ENCODE measurements around the gene PAPPA2. TPM values are rescaled to one million over a fixed set of nuclear protein-coding genes. Genes with fewer than 3 reads are reported as not detected.

The PAPPA2 gene
- total and polyA plus RNA-seq, 9 of the 15 experiments (the other 6 are each of a cell fraction or from before 2014, with no cell fraction given), result 0.01 to 0.15 (median 0.05) TPM; not detected in 2

DNA sequence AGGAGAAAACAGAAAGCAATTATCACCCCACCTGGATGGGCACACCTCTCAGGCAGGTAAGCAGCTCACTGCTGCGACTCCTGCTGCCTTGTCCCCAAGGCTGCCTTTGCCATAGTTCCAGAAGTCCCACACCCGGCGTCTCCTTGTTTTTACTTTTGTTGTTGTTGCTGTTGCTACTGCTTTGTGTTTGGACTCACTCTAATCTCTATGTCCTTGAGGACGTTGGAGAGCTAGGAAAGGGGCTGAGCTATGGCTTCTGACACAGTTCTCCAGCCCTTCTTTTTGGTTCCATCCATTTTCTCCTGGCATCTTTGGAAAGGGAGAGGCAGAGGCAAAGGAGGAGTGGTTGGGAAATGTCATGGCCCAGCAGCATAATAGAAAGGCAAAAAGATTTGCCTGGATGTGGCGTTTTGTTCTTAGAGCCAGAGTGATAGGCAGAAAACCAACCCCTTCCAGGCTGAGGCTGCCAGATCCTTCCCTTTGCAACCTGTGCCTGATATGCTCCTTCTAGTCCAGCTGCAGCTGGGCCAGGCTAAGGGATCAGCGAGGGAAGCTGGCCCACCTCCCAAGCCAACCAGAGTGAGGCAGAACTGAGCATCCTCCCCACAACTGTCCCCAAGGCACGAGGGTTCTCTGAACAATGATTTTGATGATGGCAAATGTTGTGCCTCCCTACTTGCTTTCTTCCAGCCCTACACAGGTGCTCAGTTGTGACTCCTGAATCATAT is 430.8 kb downstream of the PAPPA2 start (continued):
- TF ChIP-seq, protein P1, sequence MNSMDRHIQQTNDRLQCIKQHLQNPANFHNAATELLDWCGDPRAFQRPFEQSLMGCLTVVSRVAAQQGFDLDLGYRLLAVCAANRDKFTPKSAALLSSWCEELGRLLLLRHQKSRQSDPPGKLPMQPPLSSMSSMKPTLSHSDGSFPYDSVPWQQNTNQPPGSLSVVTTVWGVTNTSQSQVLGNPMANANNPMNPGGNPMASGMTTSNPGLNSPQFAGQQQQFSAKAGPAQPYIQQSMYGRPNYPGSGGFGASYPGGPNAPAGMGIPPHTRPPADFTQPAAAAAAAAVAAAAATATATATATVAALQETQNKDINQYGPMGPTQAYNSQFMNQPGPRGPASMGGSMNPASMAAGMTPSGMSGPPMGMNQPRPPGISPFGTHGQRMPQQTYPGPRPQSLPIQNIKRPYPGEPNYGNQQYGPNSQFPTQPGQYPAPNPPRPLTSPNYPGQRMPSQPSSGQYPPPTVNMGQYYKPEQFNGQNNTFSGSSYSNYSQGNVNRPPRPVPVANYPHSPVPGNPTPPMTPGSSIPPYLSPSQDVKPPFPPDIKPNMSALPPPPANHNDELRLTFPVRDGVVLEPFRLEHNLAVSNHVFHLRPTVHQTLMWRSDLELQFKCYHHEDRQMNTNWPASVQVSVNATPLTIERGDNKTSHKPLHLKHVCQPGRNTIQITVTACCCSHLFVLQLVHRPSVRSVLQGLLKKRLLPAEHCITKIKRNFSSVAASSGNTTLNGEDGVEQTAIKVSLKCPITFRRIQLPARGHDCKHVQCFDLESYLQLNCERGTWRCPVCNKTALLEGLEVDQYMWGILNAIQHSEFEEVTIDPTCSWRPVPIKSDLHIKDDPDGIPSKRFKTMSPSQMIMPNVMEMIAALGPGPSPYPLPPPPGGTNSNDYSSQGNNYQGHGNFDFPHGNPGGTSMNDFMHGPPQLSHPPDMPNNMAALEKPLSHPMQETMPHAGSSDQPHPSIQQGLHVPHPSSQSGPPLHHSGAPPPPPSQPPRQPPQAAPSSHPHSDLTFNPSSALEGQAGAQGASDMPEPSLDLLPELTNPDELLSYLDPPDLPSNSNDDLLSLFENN (IDR thresholded peaks at IDR 0.05; ENCODE audit: low read depth in 2 of 2, low read length in 2 of 2), result no peak

DNA sequence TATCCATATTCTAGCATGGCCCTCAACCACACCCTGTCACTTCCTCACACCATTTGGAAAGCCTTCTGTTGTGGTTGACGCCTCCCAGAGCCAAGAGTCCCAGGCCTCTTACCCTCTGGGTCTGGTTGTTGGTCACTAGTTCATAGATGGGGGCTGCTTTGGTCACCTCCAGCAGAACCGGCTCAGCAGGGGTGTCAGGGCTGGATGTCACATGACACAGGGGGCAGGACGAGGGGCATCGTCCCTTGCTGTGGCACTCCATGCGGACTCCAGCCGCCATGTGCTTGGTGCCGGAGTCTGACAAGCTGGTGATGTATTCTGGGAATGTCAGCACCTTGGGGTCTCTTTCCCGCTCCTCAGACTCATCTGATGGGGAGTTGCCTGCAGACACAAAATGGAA is 431.5 kb downstream of the PAPPA2 start:
- ChIA-PET POLR2A (no interaction called here), CTCF (ENCODE audit: low intra/inter-chr PET ratio) (interaction anchor here (0.7 kb wide), 1 partner anchor 1052 kb away, joined by 3 read pairs; no protein-coding TSS in a partner anchor)
- Histone ChIP-seq H3K27me3 (ENCODE audit: control insufficient read depth in 2 of 2, insufficient read depth in 2 of 2, low read length in 2 of 2) (peaks cover 4 to 25% of the 10 kb centered on the region in 2 experiments; a peak in 4 of 5 replicates), H3K9me1 (ENCODE audit: control insufficient read depth, insufficient read depth, low read length) (no peaks in the 10 kb centered on the region), H3K4me3 (no peak overlapping the region), H3K36me3 (ENCODE audit: control insufficient read depth, insufficient read depth, low read length) (no peaks in the 10 kb centered on the region), H3K9ac (ENCODE audit: insufficient read depth in 1 of 2, low read depth in 2 of 2, low read length in 2 of 2) (no peak overlapping the region), H4K20me1 (replicated peaks; ENCODE audit: control insufficient read depth, insufficient read depth, low read length) (no peaks in the 10 kb centered on the region), H3K4me2 (ENCODE audit: insufficient read depth, low read length) (no peak overlapping the region), H3K9me3 (replicated peaks; ENCODE audit: control insufficient read depth, insufficient read depth, low read depth, low read length) (no peaks in the 10 kb centered on the region), H2AFZ (ENCODE audit: low read depth, low read length) (no peak overlapping the region), H3K4me1 (replicated peaks in 1 of 2; ENCODE audit: control insufficient read depth in 2 of 2, insufficient read depth in 2 of 2, low read length in 2 of 2) (no peaks in the 10 kb centered on the region), H3K79me2 (ENCODE audit: control insufficient read depth, insufficient read depth, low read length) (no peaks in the 10 kb centered on the region), H3K27ac (ENCODE audit: extremely low read depth, low read depth, low read length) (no peak overlapping the region)
- ATAC-seq (no peak), FAIRE-seq (no peak), DNase-seq (ENCODE audit: extremely low read depth in 1 of 4, low spot score in 3 of 4) (no peak)
- 3% methylated on average over 8 of the region's 8 CpGs for WGBS (ENCODE audit: insufficient coverage, low coverage, missing lambda C conversion rate)
- in situ Hi-C loops (cut with MboI), result loop anchor here (10.0 kb wide), 1 partner anchor 300 kb away; no protein-coding TSS in a partner anchor
- BruUV-seq (replicated peaks), result no TSS peak
- intact Hi-C loops (cut with micrococcal nuclease), result loop anchor here (10.0 kb wide), 2 partner anchors 460 to 1410 kb away; no protein-coding TSS in a partner anchor
- TF ChIP-seq, protein P2, sequence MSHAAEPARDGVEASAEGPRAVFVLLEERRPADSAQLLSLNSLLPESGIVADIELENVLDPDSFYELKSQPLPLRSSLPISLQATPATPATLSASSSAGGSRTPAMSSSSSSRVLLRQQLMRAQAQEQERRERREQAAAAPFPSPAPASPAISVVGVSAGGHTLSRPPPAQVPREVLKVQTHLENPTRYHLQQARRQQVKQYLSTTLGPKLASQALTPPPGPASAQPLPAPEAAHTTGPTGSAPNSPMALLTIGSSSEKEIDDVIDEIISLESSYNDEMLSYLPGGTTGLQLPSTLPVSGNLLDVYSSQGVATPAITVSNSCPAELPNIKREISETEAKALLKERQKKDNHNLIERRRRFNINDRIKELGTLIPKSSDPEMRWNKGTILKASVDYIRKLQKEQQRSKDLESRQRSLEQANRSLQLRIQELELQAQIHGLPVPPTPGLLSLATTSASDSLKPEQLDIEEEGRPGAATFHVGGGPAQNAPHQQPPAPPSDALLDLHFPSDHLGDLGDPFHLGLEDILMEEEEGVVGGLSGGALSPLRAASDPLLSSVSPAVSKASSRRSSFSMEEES (CRISPR knock-in tag; IDR thresholded peaks at IDR 0.05), result peak; percentile 41
- no peak for TF ChIP-seq ZNF253 (CRISPR knock-in tag; conservative IDR thresholded peaks at IDR 0.05)
